Pancreas (tissue), 10 donors: ENCODE data around the gene PARD3. TPM values are rescaled to one million over a fixed set of nuclear protein-coding genes. Genes with fewer than 3 reads are reported as not detected.

Source experiments
- ATAC-seq, 4 donors: fragments of 200-7000 bp; cut with Tn5 transposase; one replicate each; pipeline versions ENCODE4 v1.8.0 to v1.9.1; 2020; ENCODE audit warnings: mild to moderate bottlenecking in 4 of 4, moderate library complexity in 4 of 4
- DNase-seq, 6 donors: peaks; one replicate each; pipeline ENCODE4 v3.0.0-alpha.2; 2020
- FAIRE-seq: peaks from 2 replicates; lab custom pipeline; 2012; peaks lifted over from hg19 to GRCh38; lab: Jason Lieb, UNC
- H3K27ac ChIP-seq, 4 donors: fragments of 200-600 bp; sonication (generic); 1 replicate in 3 of 4; 2 replicates in 1 of 4; pipeline versions ENCODE4 v1.5.0 to v1.8.0; 2020
- H3K27me3 ChIP-seq, 4 donors: fragments of 200-600 bp; one replicate each; pipeline ENCODE4 v1.8.0; 2021
- H3K36me3 ChIP-seq, 3 donors: fragments of 200-600 bp; sonication (generic) in 1 of 3; one replicate each; pipeline versions ENCODE4 v1.5.0 to v1.8.0; 2020 to 2021
- H3K4me1 ChIP-seq, 3 donors: fragments of 200-600 bp; one replicate each; pipeline ENCODE4 v1.8.0; 2021
- H3K4me3 ChIP-seq, 4 donors: fragments of 200-600 bp; sonication (generic) in 2 of 4; one replicate each; pipeline versions ENCODE4 v1.5.0 to v1.8.0; 2020 to 2021
- H3K9me3 ChIP-seq, 4 donors: fragments of 200-600 bp; one replicate each; pipeline ENCODE4 v1.8.0; 2021
- CTCF ChIP-seq, 4 donors: fragments of 200-600 bp; sonication (generic) in 3 of 4; IDR thresholded peaks; one replicate each; pipeline versions ENCODE4 v1.5.0 to v1.8.0; 2021; ENCODE audit warnings: antibody characterized with exemption in 4 of 4
- WGBS, 2 donors: extraction: QIAGEN DNeasy Blood & Tissue Kit; methylation state at CpG; one replicate each; pipeline ENCODE4 v1.1.7; 2013; 5-methylcytosine and 5-hydroxymethylcytosine counted together
- intact Hi-C, 3 donors: fragments of 100-400 bp; cut with DNase I; formaldehyde crosslinking; loops; one replicate each; pipeline versions ENCODE4 v1.11.1 to v1.14.2; 2022
- polyA plus RNA-seq, 2 donors: library from polyadenylated mRNA; stranded (reverse); fragments of 200-250 nt; gene quantifications; one replicate each; pipeline ENCODE4 v1.2.3, GENCODE V29; 2013
- total RNA-seq, 6 donors: library from RNA; stranded (reverse); fragmentation: NEBNext Ultra II Directional in 4 of 6; extraction: Animal tissue kit (Norgen Biotek cat#: 25700) in 4 of 6; gene quantifications; one replicate each; pipeline versions ENCODE4 v1.2.1 to v1.2.4, GENCODE V29; 2021 to 2023
- donor health status: healthy with polysubstance abuse.
- donor health status: DM: no; HTN: no; CAD: no; lungs with moderate emphysema.
- donor health status: DM: no; HTN: no; CAD: no.
- donor health status: control.
- donor health status: control.
- donor health status: Bipolar disorder and iron deficiency.
- donor health status: DM: yes; HTN: yes; CAD: no.
- donor health status: DM: no; HTN: no; CAD: no.
- donor health status: DM: no; HTN: no; CAD: no.
- donor health status: DM: yes; HTN: yes; CAD: no.

PARD3 gene
- total and polyA plus RNA-seq, 8 donors, result 12.8 to 32.3 (median 23.4) TPM

GRCh38 chr10:34655286-34656170, 159.6 kb downstream of the PARD3 start:
- 41 to 45% methylated on average over 6 of the region's 6 CpGs for WGBS, 2 donors
- intact Hi-C loops, result no loop called here
- peak; percentile 62 to 85 (median 82) for ATAC-seq
- no peaks in the 10 kb centered on the region for H3K27me3 ChIP-seq
- no peak for FAIRE-seq
- no peaks in the 10 kb centered on the region for H3K36me3 ChIP-seq
- no peak overlapping the region for H3K27ac ChIP-seq
- DNase-seq, result peak in 2 of 6 donors; percentile 34 to 61
- H3K4me3 ChIP-seq, result no peak overlapping the region
- no peaks in the 10 kb centered on the region for H3K9me3 ChIP-seq
- TF ChIP-seq CTCF (IDR thresholded peaks at IDR 0.05), result peak; percentile 37 to 69 (median 52)
- H3K4me1 ChIP-seq, result peaks cover 0 to 16% (median 13%) of the 10 kb centered on the region in 3 donors

GRCh38 chr10:34654211-34654610, 160.9 kb downstream of the PARD3 start:
- Histone ChIP-seq H3K27ac (no peak overlapping the region), H3K9me3 (no peaks in the 10 kb centered on the region), H3K4me3 (no peak overlapping the region), H3K27me3 (no peaks in the 10 kb centered on the region), H3K36me3 (no peaks in the 10 kb centered on the region), H3K4me1 (peaks cover 0 to 16% (median 13%) of the 10 kb centered on the region in 3 donors)
- DNase-seq, result no peak
- ATAC-seq, result peak in 1 of 4 donors; percentile 20
- FAIRE-seq, result no peak
- WGBS, 2 donors, result 12 to 15% methylated on average over 3 of the region's 3 CpGs
- intact Hi-C loops, result no loop called here
- TF ChIP-seq CTCF (IDR thresholded peaks at IDR 0.05), result no peak

GRCh38 chr10:34653530-34653929, 161.6 kb downstream of the PARD3 start:
- 89 to 96% methylated on average over 4 of the region's 4 CpGs for WGBS, 2 donors
- intact Hi-C loops, result no loop called here
- H3K27ac ChIP-seq, result no peak overlapping the region
- no peak for TF ChIP-seq CTCF (IDR thresholded peaks at IDR 0.05)
- peaks cover 0 to 16% (median 13%) of the 10 kb centered on the region in 3 donors for H3K4me1 ChIP-seq
- H3K4me3 ChIP-seq, result no peak overlapping the region
- no peaks in the 10 kb centered on the region for H3K27me3 ChIP-seq
- DNase-seq (no peak), FAIRE-seq (no peak), ATAC-seq (no peak)
- no peaks in the 10 kb centered on the region for H3K9me3 ChIP-seq
- no peaks in the 10 kb centered on the region for H3K36me3 ChIP-seq

GRCh38 chr10:34651416-34652195, 163.5 kb downstream of the PARD3 start:
- H3K9me3 ChIP-seq, result no peaks in the 10 kb centered on the region
- WGBS, 2 donors, result 77 to 85% methylated on average over 12 of the region's 12 CpGs
- FAIRE-seq (no peak), DNase-seq (no peak), ATAC-seq (peak in 1 of 4 donors; percentile 9)
- intact Hi-C loops, result no loop called here
- peaks cover 0 to 16% (median 8%) of the 10 kb centered on the region in 3 donors for H3K4me1 ChIP-seq
- no peak for TF ChIP-seq CTCF (IDR thresholded peaks at IDR 0.05)
- no peaks in the 10 kb centered on the region for H3K36me3 ChIP-seq
- H3K27ac ChIP-seq, result no peak overlapping the region
- H3K27me3 ChIP-seq, result no peaks in the 10 kb centered on the region
- H3K4me3 ChIP-seq, result no peak overlapping the region
